Measurements from ENCODE around the gene HAAO. TPM values are rescaled to one million over a fixed set of nuclear protein-coding genes. Genes with fewer than 3 reads are reported as not detected.

HAAO gene
- total RNA-seq, 1 donor from 2014 or later = 11.4 TPM

GRCh38 chr2:42824454-42824807 is 32.0 kb upstream of the HAAO start:
- H3K36me3 Mint-ChIP-seq (ENCODE audit: low read depth) = no peaks in the 10 kb centered on the region
- DNase-seq = no peak
- no peaks in the 10 kb centered on the region for H3K9me3 Mint-ChIP-seq
- H3K4me1 Mint-ChIP-seq = peaks cover 14% of the 10 kb centered on the region
- CTCF ChIA-PET = no interaction called here
- no peak overlapping the region for H3K27ac Mint-ChIP-seq
- intact Hi-C loops (cut with micrococcal nuclease) = no loop called here
- no peak for ATAC-seq (ENCODE audit: low read depth)
- H3K27me3 Mint-ChIP-seq = no peaks in the 10 kb centered on the region
- no peak for TF ChIP-seq CTCF (IDR thresholded peaks at IDR 0.05)
- POLR2A ChIA-PET = no interaction called here
- H3K4me3 Mint-ChIP-seq = no peak overlapping the region

- Mint-ChIP-seq H3K27me3 (no peaks in the 10 kb centered on the region), H3K4me1 (peaks cover 13% of the 10 kb centered on the region), H3K27ac (no peak overlapping the region), H3K4me3 (no peak overlapping the region), H3K36me3 (ENCODE audit: low read depth) (no peaks in the 10 kb centered on the region), H3K9me3 (no peaks in the 10 kb centered on the region)
- no peak for DNase-seq
- ATAC-seq (ENCODE audit: low read depth) = no peak
- CTCF ChIA-PET = no interaction called here
- POLR2A ChIA-PET = no interaction called here
- TF ChIP-seq CTCF (IDR thresholded peaks at IDR 0.05) = no peak
- intact Hi-C loops (cut with micrococcal nuclease) = no loop called here
These were observed 31.5 kb upstream of the HAAO start for GRCh38 chr2:42823744-42824453.

- no peak for DNase-seq
- TF ChIP-seq CTCF (IDR thresholded peaks at IDR 0.05) = no peak
- Mint-ChIP-seq H3K9me3 (no peaks in the 10 kb centered on the region), H3K27ac (no peak overlapping the region), H3K36me3 (ENCODE audit: low read depth) (no peaks in the 10 kb centered on the region), H3K4me1 (no peaks in the 10 kb centered on the region), H3K27me3 (no peaks in the 10 kb centered on the region), H3K4me3 (no peak overlapping the region)
- CTCF ChIA-PET = no interaction called here
- intact Hi-C loops (cut with micrococcal nuclease) = no loop called here
- POLR2A ChIA-PET = interaction anchor here (2.4 kb wide), 1 partner anchor 9 kb away, joined by 6 read pairs; no protein-coding TSS in a partner anchor
- no peak for ATAC-seq (ENCODE audit: low read depth)
These were observed 26.8 kb upstream of the HAAO start for GRCh38 chr2:42819160-42819559.

GRCh38 chr2:42815726-42816125 is 23.3 kb upstream of the HAAO start:
- ATAC-seq (ENCODE audit: low read depth) = no peak
- CTCF ChIA-PET = interaction anchor here (1.0 to 3.7 kb wide), 2 partner anchors 13 to 760 kb away, joined by 3 to 18 read pairs; no protein-coding TSS in a partner anchor
- Mint-ChIP-seq H3K36me3 (ENCODE audit: low read depth) (peaks cover under 1% of the 10 kb centered on the region), H3K27ac (no peak overlapping the region), H3K9me3 (no peaks in the 10 kb centered on the region), H3K4me3 (no peak overlapping the region), H3K27me3 (no peaks in the 10 kb centered on the region), H3K4me1 (peaks cover 11% of the 10 kb centered on the region)
- TF ChIP-seq CTCF (IDR thresholded peaks at IDR 0.05) = no peak
- no peak for DNase-seq
- intact Hi-C loops (cut with micrococcal nuclease) = no loop called here
- POLR2A ChIA-PET = no interaction called here

- TF ChIP-seq CTCF (IDR thresholded peaks at IDR 0.05) = no peak
These were observed 21.4 kb upstream of the HAAO start for GRCh38 chr2:42813763-42814162.

More at GRCh38 chr2:42813763-42814162, 21.4 kb upstream of the HAAO start:
- POLR2A ChIA-PET = interaction anchor here (0.6 to 0.7 kb wide), 2 partner anchors 122 to 214 kb away, joined by 4 to 5 read pairs; no protein-coding TSS in a partner anchor
- CTCF ChIA-PET = interaction anchor here (3.7 kb wide), 1 partner anchor 15 kb away, joined by 18 read pairs; no protein-coding TSS in a partner anchor
- Mint-ChIP-seq H3K36me3 (ENCODE audit: low read depth) (peaks cover 6% of the 10 kb centered on the region), H3K27me3 (no peaks in the 10 kb centered on the region), H3K9me3 (no peaks in the 10 kb centered on the region), H3K4me3 (no peak overlapping the region), H3K27ac (no peak overlapping the region), H3K4me1 (peaks cover 23% of the 10 kb centered on the region)
- DNase-seq (no peak), ATAC-seq (ENCODE audit: low read depth) (no peak)
- intact Hi-C loops (cut with micrococcal nuclease) = loop anchor here (5.0 kb wide), 2 partner anchors 151 to 971 kb away; no protein-coding TSS in a partner anchor

All from activated B cell treated with CpG ODN at 0.5 μM for 24 hours (primary cell).